NCI-H128 (cell line): ENCODE results near the gene ELANE.

Experiments
- DNase-seq: peaks from one replicate; lab custom pipeline; 2025; ENCODE audit not compliant: unreplicated experiment; lab: John Stamatoyannopoulos, UW

The ELANE gene

DNA sequence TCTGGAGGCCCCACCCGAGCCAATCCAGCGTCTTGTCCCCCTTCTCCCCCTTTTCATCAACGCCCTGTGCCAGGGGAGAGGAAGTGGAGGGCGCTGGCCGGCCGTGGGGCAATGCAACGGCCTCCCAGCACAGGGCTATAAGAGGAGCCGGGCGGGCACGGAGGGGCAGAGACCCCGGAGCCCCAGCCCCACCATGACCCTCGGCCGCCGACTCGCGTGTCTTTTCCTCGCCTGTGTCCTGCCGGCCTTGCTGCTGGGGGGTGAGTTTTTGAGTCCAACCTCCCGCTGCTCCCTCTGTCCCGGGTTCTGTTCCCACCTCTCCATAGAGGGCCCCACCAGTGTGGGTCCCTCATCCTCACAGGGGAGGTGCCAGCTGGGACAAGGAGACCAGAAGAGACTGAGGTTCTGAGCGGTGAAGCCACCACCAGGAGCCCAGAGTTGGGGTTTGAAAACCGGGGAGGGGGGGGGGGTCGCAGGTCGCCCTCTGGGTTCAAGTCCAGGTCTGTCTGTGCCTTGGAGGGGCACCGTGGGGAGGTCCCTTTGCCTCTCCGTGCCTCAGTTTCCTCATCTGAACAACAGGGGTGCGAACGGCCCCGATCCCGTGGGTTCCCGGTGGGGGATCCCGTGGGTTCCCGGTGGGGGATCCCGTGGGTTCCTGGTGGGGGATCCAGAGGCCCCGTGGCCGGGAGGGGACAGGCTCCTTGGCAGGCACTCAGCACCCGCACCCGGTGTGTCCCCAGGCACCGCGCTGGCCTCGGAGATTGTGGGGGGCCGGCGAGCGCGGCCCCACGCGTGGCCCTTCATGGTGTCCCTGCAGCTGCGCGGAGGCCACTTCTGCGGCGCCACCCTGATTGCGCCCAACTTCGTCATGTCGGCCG is at the start of gene ELANE:
Gene ELANE, plus strand, starts transcription at position 168 of the 878 bp plus-strand sequence. Its CDS starts 26 bp downstream, at position 194.
- DNase-seq: no peak

GRCh38 chr19:802498-803098 is 49.5 kb upstream of the ELANE start:
- DNase-seq: peak; percentile 14

- no peak for DNase-seq
Measured at GRCh38 chr19:803099-803561, 49.0 kb upstream of the ELANE start.

DNA sequence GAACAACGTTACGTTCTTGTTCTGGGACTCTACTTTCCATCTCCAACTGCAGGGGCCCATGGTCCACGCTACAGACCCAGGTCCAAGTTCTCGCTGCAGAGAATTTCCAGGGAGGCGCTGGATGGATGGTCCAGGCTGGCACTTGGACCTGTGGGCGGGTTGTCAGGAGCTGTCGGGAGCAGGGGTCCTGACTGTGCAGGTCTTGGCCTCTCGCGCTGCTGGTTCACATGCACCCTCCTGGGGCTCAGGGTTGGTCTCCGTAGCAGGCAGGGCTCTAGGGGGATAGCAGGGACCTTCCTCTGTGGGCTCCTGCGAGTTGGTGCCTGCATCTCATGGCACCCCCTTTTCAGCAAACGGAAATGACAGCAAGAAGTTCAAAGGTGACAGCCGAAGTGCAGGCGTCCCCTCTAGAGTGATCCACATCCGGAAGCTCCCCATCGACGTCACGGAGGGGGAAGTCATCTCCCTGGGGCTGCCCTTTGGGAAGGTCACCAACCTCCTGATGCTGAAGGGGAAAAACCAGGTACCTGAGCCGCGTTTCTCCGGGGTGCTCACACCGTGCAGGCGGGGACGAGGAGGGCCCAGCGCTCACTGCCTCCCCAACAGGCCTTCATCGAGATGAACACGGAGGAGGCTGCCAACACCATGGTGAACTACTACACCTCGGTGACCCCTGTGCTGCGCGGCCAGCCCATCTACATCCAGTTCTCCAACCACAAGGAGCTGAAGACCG is 48.3 kb upstream of the ELANE start:
- no peak for DNase-seq

GRCh38 chr19:804419-805165 is 47.5 kb upstream of the ELANE start:
- DNase-seq: no peak

GRCh38 chr19:805166-805551 is 46.9 kb upstream of the ELANE start:
- no peak for DNase-seq

GRCh38 chr19:805600-806550 is 46.2 kb upstream of the ELANE start:
- DNase-seq: no peak

GRCh38 chr19:806815-807421 is 45.2 kb upstream of the ELANE start:
- DNase-seq: no peak

- DNase-seq: no peak
Measured at GRCh38 chr19:807627-808422, 44.3 kb upstream of the ELANE start.

- DNase-seq: no peak
Measured at GRCh38 chr19:808423-808775, 43.7 kb upstream of the ELANE start.

- DNase-seq: no peak
Measured at GRCh38 chr19:810077-810855, 41.8 kb upstream of the ELANE start.

GRCh38 chr19:810883-811489 is 41.1 kb upstream of the ELANE start:
- DNase-seq: no peak

DNA sequence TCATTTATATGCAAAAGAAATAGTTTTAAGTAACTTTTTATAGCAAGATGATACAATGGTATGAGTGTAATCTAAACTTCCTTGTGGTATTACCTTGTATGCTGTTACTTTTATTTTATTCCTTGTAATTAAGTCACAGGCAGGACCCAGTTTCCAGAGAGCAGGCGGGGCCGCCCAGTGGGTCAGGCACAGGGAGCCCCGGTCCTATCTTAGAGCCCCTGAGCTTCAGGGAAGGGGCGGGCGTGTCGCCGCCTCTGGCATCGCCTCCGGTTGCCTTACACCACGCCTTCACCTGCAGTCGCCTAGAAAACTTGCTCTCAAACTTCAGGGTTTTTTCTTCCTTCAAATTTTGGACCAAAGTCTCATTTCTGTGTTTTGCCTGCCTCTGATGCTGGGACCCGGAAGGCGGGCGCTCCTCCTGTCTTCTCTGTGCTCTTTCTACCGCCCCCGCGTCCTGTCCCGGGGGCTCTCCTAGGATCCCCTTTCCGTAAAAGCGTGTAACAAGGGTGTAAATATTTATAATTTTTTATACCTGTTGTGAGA is 40.5 kb upstream of the ELANE start:
- DNase-seq: no peak

DNA sequence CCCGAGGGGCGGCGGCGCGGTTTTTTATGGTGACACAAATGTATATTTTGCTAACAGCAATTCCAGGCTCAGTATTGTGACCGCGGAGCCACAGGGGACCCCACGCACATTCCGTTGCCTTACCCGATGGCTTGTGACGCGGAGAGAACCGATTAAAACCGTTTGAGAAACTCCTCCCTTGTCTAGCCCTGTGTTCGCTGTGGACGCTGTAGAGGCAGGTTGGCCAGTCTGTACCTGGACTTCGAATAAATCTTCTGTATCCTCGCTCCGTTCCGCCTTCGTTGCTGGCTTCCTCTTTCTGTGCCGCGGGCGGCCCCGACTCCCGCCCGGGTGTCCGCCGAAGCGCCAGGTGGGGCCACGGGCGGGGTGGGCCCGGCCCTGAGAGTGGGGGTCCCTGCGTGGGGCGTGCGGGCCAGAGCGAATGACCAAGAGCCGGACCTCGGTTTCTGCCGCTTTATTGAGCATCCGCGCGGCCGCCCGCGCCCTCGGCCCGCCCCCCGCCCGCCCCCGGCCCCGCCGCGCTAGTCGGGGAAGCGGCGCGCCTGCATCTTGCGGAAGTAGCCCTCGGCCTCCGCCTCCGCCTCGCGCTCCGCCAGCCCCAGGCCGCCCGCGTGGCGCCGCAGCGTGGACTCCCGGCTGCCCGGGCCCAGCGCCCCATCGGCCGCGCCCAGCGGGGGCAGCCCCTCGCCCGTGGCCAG is 39.9 kb upstream of the ELANE start:
- DNase-seq: no peak

- no peak for DNase-seq
Measured at GRCh38 chr19:812747-813218, 39.3 kb upstream of the ELANE start.
